Caco-2 (cell line): ENCODE results near the gene MRPL41. TPM values are rescaled to one million over a fixed set of nuclear protein-coding genes. Genes with fewer than 3 reads are reported as not detected.
"Not testable (repeated sequence)": the region's sequence is repeated elsewhere in the genome, so short reads cannot be mapped to it uniquely, and the experiment has no call there.

Source experiments
- BruUV-seq: library from RNA; stranded (reverse); fragments of 400-500 nt; replicated peaks from 2 replicates; lab custom pipeline; 2021; lab: Mats Ljungman, UMichigan
- CTCF ChIA-PET: fragments of 300-600 bp; sonication (Branson Sonifier 250); formaldehyde crosslinking; loops from one replicate; lab custom pipeline; 2022; ENCODE audit warnings: antibody characterized with exemption; lab: Charles Lee
- POLR2A ChIA-PET: fragments of 300-600 bp; sonication (Branson Sonifier 250); formaldehyde crosslinking; loops from one replicate; lab custom pipeline; 2022; ENCODE audit warnings: antibody characterized with exemption; lab: Charles Lee
- DNase-seq, 2 experiments: peaks; one replicate each; pipeline versions ENCODE4 v3.0.0 to v3.0.0-alpha.2; 2020 to 2022
- H3K27me3 ChIP-seq: replicated peaks from 2 replicates; pipeline ENCODE4 v1.6.0; 2011; ENCODE audit warnings: low read length; ENCODE audit not compliant: control insufficient read depth, insufficient read depth
- H3K36me3 ChIP-seq: 2 replicates; pipeline ENCODE4 v1.5.1; 2011; ENCODE audit warnings: low read length; ENCODE audit not compliant: control insufficient read depth, insufficient read depth
- H3K4me1 ChIP-seq: fragments of 250-450 bp; sonication (Bioruptor Pico); 2 replicates; pipeline ENCODE4 v1.5.1; 2020; ENCODE audit warnings: mild to moderate bottlenecking
- H3K4me3 ChIP-seq: 2 replicates; pipeline ENCODE4 v1.5.1; 2011; ENCODE audit warnings: low read depth, mild to moderate bottlenecking, control low read depth, low read length
- H3K9me3 ChIP-seq: fragments of 250-450 bp; sonication (Bioruptor Pico); 2 replicates; pipeline ENCODE4 v1.5.1; 2020; ENCODE audit warnings: mild to moderate bottlenecking, moderate library complexity
- H3K27ac Mint-ChIP-seq: one replicate; pipeline ENCODE4 v1.8.0; 2022; ENCODE audit warnings: mixed read lengths; ENCODE audit not compliant: unreplicated experiment
- H3K27me3 Mint-ChIP-seq: one replicate; pipeline ENCODE4 v1.8.0; 2022; ENCODE audit warnings: mixed read lengths; ENCODE audit not compliant: insufficient read depth, unreplicated experiment
- H3K36me3 Mint-ChIP-seq: one replicate; pipeline ENCODE4 v1.8.0; 2022; ENCODE audit warnings: mild to moderate bottlenecking, mixed read lengths; ENCODE audit not compliant: insufficient read depth, unreplicated experiment
- H3K4me1 Mint-ChIP-seq: one replicate; pipeline ENCODE4 v1.8.0; 2022; ENCODE audit warnings: low read depth, mixed read lengths; ENCODE audit not compliant: unreplicated experiment
- H3K4me3 Mint-ChIP-seq: one replicate; pipeline ENCODE4 v1.8.0; 2022; ENCODE audit warnings: mild to moderate bottlenecking, moderate library complexity, mixed read lengths; ENCODE audit not compliant: unreplicated experiment
- H3K9me3 Mint-ChIP-seq: one replicate; pipeline ENCODE4 v1.8.0; 2022; ENCODE audit warnings: mixed read lengths; ENCODE audit not compliant: unreplicated experiment
- intact Hi-C: fragments of 100-400 bp; cut with micrococcal nuclease; formaldehyde crosslinking; loops from one replicate; pipeline ENCODE4 v1.10.0; 2022; ENCODE audit not compliant: unreplicated experiment
- total RNA-seq: library from RNA; stranded (reverse); gene quantifications from 2 replicates; pipeline ENCODE4 v1.2.3, GENCODE V29; 2022
- TF ChIP-seq, protein P1 (sequence below), 2 experiments: fragments of 200-600 bp in 1 of 2; IDR thresholded peaks; 1 replicate in 1 of 2; 2 replicates in 1 of 2; pipeline versions ENCODE4 v1.5.1 to v1.8.0; 2011 to 2022; ENCODE audit warnings: antibody characterized with exemption in 1 of 2, control low read depth in 1 of 2, inconsistent platforms in 1 of 2, low read depth in 1 of 2, low read length in 1 of 2, mild to moderate bottlenecking in 1 of 2, moderate library complexity in 1 of 2; ENCODE audit not compliant: insufficient read depth in 1 of 2, severe bottlenecking in 1 of 2, unreplicated experiment in 1 of 2

MRPL41 gene
- total RNA-seq, 1 experiment from 2014 or later = 44.2 TPM

- CTCF ChIA-PET = no interaction called here
- Histone ChIP-seq H3K27me3 (no peaks in the 10 kb centered on the region), H3K4me1 (peaks cover 11% of the 10 kb centered on the region), H3K36me3 (no peaks in the 10 kb centered on the region), H3K9me3 (no peaks in the 10 kb centered on the region), H3K4me3 (no peak overlapping the region)
- TF ChIP-seq, protein P1, sequence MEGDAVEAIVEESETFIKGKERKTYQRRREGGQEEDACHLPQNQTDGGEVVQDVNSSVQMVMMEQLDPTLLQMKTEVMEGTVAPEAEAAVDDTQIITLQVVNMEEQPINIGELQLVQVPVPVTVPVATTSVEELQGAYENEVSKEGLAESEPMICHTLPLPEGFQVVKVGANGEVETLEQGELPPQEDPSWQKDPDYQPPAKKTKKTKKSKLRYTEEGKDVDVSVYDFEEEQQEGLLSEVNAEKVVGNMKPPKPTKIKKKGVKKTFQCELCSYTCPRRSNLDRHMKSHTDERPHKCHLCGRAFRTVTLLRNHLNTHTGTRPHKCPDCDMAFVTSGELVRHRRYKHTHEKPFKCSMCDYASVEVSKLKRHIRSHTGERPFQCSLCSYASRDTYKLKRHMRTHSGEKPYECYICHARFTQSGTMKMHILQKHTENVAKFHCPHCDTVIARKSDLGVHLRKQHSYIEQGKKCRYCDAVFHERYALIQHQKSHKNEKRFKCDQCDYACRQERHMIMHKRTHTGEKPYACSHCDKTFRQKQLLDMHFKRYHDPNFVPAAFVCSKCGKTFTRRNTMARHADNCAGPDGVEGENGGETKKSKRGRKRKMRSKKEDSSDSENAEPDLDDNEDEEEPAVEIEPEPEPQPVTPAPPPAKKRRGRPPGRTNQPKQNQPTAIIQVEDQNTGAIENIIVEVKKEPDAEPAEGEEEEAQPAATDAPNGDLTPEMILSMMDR (IDR thresholded peaks at IDR 0.05; ENCODE audit: insufficient read depth in 1 of 2, low read depth in 1 of 2, low read length in 1 of 2, severe bottlenecking in 1 of 2, unreplicated experiment in 1 of 2) = no peak
- Mint-ChIP-seq H3K27me3 (no peaks in the 10 kb centered on the region), H3K4me1 (peaks cover 8% of the 10 kb centered on the region), H3K27ac (no peak overlapping the region), H3K36me3 (no peaks in the 10 kb centered on the region), H3K9me3 (no peaks in the 10 kb centered on the region), H3K4me3 (no peak overlapping the region)
- no TSS peak for BruUV-seq
- no peak for DNase-seq
- POLR2A ChIA-PET = no interaction called here
- intact Hi-C loops = no loop called here
These were observed 36.9 kb upstream of the MRPL41 start for GRCh38 chr9:137514691-137515337.

- Mint-ChIP-seq H3K27ac (no peak overlapping the region), H3K4me1 (peaks cover 8% of the 10 kb centered on the region), H3K36me3 (no peaks in the 10 kb centered on the region), H3K9me3 (no peaks in the 10 kb centered on the region), H3K4me3 (no peak overlapping the region), H3K27me3 (no peaks in the 10 kb centered on the region)
- Histone ChIP-seq H3K4me1 (peaks cover 11% of the 10 kb centered on the region), H3K9me3 (no peaks in the 10 kb centered on the region), H3K27me3 (no peaks in the 10 kb centered on the region), H3K36me3 (no peaks in the 10 kb centered on the region), H3K4me3 (no peak overlapping the region)
- BruUV-seq = no TSS peak
- ChIA-PET POLR2A (no interaction called here), CTCF (no interaction called here)
- DNase-seq = no peak
- TF ChIP-seq, protein P1 (IDR thresholded peaks at IDR 0.05; ENCODE audit: insufficient read depth in 1 of 2, low read depth in 1 of 2, low read length in 1 of 2, severe bottlenecking in 1 of 2, unreplicated experiment in 1 of 2) = no peak
- intact Hi-C loops = no loop called here
These were observed 36.3 kb upstream of the MRPL41 start for GRCh38 chr9:137515338-137515724.

- CTCF ChIA-PET = no interaction called here
These were observed 35.3 kb upstream of the MRPL41 start for GRCh38 chr9:137516144-137516917.

GRCh38 chr9:137518661-137519459, 32.8 kb upstream of the MRPL41 start:
- H3K4me1 Mint-ChIP-seq, intact Hi-C loops, H3K4me3 Mint-ChIP-seq, H3K27me3 ChIP-seq, H3K36me3 Mint-ChIP-seq, H3K27ac Mint-ChIP-seq, POLR2A ChIA-PET, DNase-seq, H3K9me3 Mint-ChIP-seq, BruUV-seq, H3K4me1 ChIP-seq, H3K4me3 ChIP-seq, H3K36me3 ChIP-seq, CTCF ChIA-PET, H3K9me3 ChIP-seq, H3K27me3 Mint-ChIP-seq: not testable (repeated sequence)

More at GRCh38 chr9:137516144-137516917, 35.3 kb upstream of the MRPL41 start:
- Histone ChIP-seq H3K9me3 (no peaks in the 10 kb centered on the region), H3K27me3 (no peaks in the 10 kb centered on the region), H3K4me3 (no peak overlapping the region), H3K36me3 (no peaks in the 10 kb centered on the region), H3K4me1 (peaks cover 11% of the 10 kb centered on the region)
- POLR2A ChIA-PET = no interaction called here
- Mint-ChIP-seq H3K4me1 (peaks cover 8% of the 10 kb centered on the region), H3K27ac (no peak overlapping the region), H3K4me3 (no peak overlapping the region), H3K36me3 (no peaks in the 10 kb centered on the region), H3K9me3 (no peaks in the 10 kb centered on the region), H3K27me3 (no peaks in the 10 kb centered on the region)
- intact Hi-C loops = no loop called here
- no peak for DNase-seq
- no TSS peak for BruUV-seq
- TF ChIP-seq, protein P1 (IDR thresholded peaks at IDR 0.05; ENCODE audit: insufficient read depth in 1 of 2, low read depth in 1 of 2, low read length in 1 of 2, severe bottlenecking in 1 of 2, unreplicated experiment in 1 of 2) = no peak
